ENCODE measurements around the gene SULT1A2. TPM values are rescaled to one million over a fixed set of nuclear protein-coding genes. Genes with fewer than 3 reads are reported as not detected.

SULT1A2 gene
- total and polyA plus RNA-seq, 2 of the 13 experiments (the other 11 are each of a cell fraction or from before 2014, with no cell fraction given): 33.0 to 34.2 TPM

GRCh38 chr16:28596840-28597691 lies at the start of gene SULT1A2 (continued):
- TF ChIP-seq ZNF605 (CRISPR knock-in tag; IDR thresholded peaks at IDR 0.05) (peak; percentile 83), ZNF572 (CRISPR knock-in tag; IDR thresholded peaks at IDR 0.05) (no peak), JUNB (CRISPR knock-in tag; IDR thresholded peaks at IDR 0.05; ENCODE audit: borderline replicate concordance) (no peak), ZNF891 (CRISPR knock-in tag; IDR thresholded peaks at IDR 0.05) (no peak), ZNF251 (CRISPR knock-in tag; IDR thresholded peaks at IDR 0.05) (no peak), KDM4B (CRISPR knock-in tag; IDR thresholded peaks at IDR 0.05) (no peak), ZNF296 (CRISPR knock-in tag; conservative IDR thresholded peaks at IDR 0.05) (no peak), DNMT1 (CRISPR knock-in tag; IDR thresholded peaks at IDR 0.05) (no peak), KDM2A (CRISPR knock-in tag; IDR thresholded peaks at IDR 0.05; ENCODE audit: borderline replicate concordance, low read depth) (0 out of 2 replicates have a peak, but pooled peaks have one; percentile 6), KAT2B (IDR thresholded peaks at IDR 0.05; ENCODE audit: borderline replicate concordance, low read depth, low read length) (no peak), SNRNP70 (IDR thresholded peaks at IDR 0.05; ENCODE audit: low read depth, low read length) (no peak), ZNF143 (CRISPR knock-in tag; IDR thresholded peaks at IDR 0.05) (no peak), ETS1 (CRISPR knock-in tag; IDR thresholded peaks at IDR 0.05) (no peak), CCDC6 (CRISPR knock-in tag; IDR thresholded peaks at IDR 0.05) (no peak), ZNF83 (CRISPR knock-in tag; IDR thresholded peaks at IDR 0.05; ENCODE audit: borderline replicate concordance) (no peak), NFE2L2 (IDR thresholded peaks at IDR 0.05; ENCODE audit: low read length) (no peak), TFDP2 (CRISPR knock-in tag; IDR thresholded peaks at IDR 0.05) (no peak), MED1 (CRISPR knock-in tag; IDR thresholded peaks at IDR 0.05) (no peak), ATF4 (CRISPR knock-in tag; IDR thresholded peaks at IDR 0.05) (no peak), PPARG (CRISPR knock-in tag; conservative IDR thresholded peaks at IDR 0.05) (no peak), ZNF512B (CRISPR knock-in tag; IDR thresholded peaks at IDR 0.05; ENCODE audit: borderline replicate concordance) (no peak), ZNF597 (CRISPR knock-in tag; IDR thresholded peaks at IDR 0.05) (no peak), TOPORS (CRISPR knock-in tag; IDR thresholded peaks at IDR 0.05) (no peak), MAFG (CRISPR knock-in tag; IDR thresholded peaks at IDR 0.05) (no peak)
